GM19035 (cell line): ENCODE results near the gene STAT1.
"Not testable (repeated sequence)": the region's sequence is repeated elsewhere in the genome, so short reads cannot be mapped to it uniquely, and the experiment has no call there.

ENCODE experiments used
- ATAC-seq: cut with Tn5 transposase; IDR thresholded peaks from one replicate; pipeline ENCODE4 v1.9.1; 2021; ENCODE audit not compliant: unreplicated experiment

STAT1 gene

DNA sequence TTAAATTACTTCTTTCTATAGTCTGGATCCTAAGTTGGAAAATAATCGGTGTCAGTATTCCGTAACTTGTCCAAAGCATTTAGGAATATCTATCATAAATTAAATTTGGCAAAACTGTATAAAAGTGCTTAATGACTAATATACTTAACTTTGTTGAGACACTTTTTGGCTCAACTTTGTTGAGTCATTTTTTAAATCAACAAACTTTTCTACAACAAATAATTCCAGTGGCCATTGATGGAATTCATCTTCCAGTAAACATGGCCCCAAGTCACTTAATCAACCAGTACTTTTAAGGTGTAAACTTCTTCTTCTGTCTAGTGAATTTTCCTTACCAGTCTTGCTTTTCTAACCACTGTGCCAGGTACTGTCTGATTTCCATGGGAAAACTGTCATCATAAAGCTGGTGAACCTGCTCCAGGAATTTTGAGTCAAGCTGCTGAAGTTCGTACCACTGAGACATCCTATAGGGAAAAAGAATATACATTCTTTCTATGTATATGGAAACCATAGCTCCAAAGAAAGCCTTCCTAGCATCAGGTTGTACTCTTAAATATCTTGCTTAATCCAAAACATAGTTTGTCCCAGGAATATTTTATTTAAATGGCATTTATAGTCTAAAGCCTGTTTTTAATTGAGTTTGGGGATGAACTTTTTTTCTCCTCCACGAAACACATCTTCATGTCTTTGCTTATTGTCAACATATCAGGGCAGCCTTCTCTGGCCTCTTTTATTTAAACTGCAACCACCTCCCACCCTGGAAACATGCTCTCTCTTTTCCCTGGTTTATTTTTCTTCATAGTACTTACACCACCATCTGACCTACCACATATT lies 4.2 kb downstream of the STAT1 start:
- ATAC-seq: no peak

DNA sequence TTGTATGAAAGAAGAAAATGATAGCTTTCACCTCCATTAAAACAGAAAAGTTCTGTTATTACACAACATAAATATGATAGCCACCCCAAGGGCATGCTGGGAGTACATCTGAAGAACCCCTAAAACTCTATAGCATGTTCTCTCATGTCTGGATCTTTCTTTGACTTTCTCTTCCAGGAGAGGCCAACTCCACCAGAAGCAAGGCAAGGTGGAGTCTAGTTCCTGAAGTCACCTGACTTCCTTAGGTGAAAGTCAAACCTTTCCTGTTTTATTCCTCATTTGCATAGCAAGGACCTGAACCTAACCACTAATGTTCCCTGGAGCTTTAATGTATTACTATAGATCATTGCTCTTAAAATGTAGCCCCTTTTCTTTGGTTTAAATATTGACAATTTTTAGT lies 5.7 kb downstream of the STAT1 start:
- no peak for ATAC-seq

DNA sequence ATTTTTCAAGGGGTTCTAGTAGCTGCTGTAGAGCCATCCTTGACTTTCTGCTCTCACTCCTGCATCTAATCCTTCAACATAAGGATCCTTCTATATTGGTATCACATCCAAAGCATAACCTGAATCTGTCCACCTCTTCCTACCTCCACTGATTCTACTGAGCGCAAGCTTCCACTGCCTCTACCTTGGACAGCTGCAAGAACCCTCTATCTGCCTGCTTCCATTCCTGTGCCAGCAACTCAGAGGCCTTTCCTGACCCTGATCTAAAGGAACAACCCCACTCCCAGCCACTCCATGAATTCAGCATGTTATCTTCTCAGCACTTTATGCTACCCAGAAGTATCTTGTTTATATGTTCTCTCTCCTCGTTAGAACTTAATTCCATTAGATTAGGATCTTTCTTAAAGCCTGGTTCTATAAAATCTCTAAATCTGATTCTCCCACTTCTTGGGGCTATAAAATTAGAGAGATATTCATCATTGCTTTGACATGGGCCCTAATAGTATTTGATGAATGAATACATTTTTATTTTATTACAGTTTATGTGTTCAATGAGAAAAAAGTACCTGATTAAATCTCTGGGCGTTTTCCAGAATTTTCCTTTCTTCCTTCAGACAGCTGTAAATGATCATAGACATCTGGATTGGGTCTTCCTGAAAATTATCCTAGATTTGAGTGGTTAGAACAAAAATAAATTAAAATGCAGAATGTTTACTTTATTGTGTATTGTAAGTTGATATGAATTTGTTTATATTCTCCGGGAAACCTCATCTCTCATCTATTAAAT lies 6.8 kb downstream of the STAT1 start:
- no peak for ATAC-seq

DNA sequence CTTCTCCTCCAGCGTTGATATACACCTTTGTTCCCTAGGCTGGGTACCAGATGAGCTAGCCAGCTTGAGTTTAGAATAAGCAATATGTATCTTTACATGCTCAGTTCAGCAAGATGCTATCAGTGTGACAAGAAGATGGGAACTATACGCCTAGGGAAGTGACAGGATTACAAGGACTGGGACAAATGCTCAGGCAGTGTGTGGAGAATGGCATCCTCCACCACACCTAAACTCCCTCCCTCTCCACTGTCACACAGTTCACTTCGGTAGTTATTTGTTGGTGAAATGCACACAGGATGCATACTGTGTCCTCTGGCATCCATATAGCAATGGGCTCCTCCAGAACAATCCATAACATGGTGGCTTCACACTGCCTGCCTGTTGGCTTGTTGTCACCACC lies 7.7 kb downstream of the STAT1 start:
- ATAC-seq: no peak

DNA sequence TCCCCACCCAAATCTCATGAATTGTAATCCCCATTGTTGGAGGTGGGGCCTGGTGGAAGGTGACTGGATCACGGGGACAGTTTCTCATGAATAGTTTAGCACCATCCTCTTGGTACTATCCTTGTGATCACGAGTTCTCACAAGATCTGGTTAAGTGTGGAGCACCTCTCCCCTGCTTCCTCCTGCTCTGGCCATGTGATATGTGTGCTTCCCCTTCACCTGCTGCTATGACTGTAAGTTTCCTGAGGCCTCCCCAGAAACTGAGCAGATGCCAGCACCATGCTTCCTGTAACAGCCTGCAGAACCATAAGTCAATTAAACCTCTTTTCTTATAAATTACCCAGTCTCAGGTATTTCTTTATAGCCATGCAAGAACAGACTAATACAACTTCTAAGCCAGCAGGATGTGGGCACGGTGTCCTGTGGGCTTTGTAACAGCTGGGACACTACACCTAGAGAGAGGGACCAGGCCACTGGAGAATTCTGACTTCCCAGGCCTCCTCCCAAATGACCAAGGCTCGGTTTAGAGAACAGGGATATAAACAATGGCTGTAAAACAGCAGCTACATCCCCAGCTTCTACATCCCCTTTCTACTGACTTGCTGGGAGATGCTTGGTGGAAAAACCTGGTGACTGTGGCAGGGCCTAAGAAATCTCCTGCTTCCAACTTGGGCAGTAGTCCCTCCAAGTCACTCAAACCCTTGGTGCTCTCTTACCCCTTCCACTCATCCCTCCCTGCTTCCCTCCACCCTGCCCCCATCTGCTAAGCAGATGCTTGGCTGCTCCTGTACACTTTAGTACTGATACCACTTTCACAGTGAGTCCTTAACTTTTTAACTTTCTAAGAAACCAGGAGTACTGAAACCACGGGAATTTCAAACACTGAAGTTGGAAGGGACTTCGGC lies 10.3 kb downstream of the STAT1 start:
- no peak for ATAC-seq

DNA sequence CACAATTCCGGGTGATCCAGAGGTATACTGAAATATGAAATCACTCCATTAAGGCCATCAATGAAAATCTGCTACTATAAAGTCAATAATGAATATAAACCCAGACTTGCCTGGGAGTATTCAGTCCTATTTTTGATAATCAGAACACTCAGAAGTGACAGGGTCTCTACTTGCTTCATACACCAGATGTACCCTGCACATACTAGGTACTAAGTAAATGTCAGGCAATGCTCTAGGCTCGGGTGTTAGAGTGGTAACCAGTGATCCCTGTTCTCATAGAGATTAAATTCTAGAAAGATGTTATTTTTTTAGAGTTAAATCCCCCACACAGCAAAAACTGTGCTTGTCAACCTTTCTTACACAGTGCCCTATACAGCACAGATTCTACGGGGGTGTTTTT lies 12.3 kb downstream of the STAT1 start:
- no peak for ATAC-seq

DNA sequence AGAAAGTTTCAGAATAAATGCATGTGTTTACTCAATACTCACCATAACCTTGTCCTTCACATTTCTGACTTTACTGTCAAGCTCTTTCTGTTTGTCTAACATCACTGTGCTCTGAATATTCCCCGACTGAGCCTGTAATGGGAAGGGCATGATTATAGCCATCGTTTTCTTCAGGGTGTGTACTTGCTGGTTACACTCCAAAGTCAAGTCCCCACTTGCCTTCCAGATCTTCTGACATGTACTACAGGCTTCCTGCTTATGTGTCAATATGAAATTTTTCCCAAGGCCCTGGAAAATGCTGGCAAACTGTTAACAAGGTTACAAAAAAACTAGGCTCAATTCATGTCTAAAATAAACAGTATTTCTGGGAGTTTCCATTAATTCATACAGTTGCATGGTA lies 12.9 kb downstream of the STAT1 start:
- no peak for ATAC-seq

DNA sequence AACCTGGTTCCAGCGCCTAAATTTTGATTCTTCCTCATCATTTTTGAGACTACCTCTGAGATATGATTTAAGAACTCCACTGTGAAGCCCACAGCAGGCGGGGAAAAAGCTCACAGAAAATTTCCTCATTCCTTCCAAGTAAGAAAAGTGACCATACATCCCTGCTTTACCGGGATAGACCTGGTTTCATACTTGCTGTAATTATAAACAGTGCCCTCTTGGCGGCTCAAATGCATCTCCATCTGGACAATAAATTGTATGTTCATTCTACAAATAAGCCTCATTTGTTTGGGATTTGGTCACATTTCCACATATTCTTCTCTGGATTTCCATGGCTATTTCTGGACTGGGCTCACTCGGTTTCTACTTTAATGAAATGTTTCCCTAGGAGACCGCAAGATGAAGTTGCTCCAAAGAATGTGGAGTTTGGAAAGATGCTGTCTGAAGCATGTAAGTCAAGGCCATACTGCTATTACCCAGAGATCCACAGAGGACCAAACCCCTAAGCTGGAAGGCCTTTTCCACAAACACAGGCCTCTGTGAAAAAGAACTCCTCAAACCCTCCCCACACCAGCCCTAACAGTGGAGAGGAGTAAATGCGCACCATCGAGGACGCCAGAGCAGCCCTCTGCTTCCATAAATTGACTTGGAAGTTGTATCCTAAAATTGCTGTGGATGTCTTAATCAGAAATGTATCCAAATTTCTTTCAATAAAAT lies 13.9 kb downstream of the STAT1 start:
- ATAC-seq: no peak

DNA sequence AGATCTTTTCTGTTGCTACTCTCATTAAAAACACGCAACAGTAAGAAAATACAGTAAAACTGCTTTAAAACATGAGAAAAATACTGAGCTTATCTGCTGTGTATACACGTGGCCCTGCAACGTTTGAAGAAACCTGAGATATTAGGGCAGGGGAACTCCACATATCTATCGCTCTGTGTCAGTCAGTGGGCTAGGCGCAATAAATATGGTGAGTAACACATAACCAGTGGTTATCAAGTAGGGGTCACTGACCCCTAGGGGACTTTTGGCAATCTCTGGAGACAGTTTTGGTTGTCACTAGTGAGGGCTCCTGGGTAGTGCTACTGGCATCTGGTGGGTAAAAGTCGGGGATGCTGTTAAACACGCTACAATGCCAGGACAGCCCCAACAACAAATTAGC lies 14.9 kb downstream of the STAT1 start:
- ATAC-seq: no peak

DNA sequence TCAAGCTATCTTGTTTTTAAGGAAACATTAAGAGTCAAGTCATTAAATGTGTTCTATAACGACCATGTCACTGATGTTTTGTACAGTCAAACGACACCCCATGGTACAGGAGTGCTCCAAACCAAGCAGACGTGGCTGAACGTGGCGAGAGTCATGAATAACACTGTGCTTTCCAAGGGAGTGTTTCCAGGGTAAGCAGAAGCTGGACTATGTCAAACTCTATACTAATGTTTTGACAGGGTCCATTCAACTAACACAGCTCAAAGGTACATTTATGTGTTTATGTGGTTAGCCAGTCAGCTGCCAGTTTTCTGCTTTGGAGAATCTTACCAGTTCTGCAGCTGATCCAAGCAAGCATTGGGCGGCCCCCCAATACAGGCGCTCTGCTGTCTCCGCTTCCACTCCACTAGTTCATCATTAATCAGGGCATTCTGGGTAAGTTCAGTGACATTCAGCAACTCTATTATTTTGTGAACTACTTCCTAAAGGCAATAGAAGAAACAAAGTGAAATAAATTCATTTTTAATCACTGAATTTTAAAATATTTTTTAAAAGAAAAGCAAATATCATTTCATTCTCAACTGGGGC lies 16.4 kb downstream of the STAT1 start:
- ATAC-seq: no peak

DNA sequence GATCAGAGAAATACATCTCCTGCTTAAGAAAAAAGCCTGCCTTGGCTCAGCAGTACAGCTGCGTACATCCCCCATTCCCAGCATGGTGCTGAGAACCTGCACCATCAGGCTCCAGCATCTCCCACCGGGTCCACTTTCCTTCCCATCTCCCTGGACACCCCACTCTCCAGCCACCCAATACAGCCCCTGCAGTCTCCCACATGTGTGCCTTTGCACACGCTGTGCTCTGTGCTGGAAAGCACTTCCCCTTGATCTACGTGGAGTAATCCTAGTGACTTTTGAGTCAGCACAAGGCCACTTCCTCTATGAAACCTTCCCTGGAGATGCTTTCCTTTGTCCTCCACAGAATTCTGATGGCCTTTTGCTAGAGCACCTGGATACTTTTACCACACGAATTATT lies 17.0 kb downstream of the STAT1 start:
- ATAC-seq: no peak

DNA sequence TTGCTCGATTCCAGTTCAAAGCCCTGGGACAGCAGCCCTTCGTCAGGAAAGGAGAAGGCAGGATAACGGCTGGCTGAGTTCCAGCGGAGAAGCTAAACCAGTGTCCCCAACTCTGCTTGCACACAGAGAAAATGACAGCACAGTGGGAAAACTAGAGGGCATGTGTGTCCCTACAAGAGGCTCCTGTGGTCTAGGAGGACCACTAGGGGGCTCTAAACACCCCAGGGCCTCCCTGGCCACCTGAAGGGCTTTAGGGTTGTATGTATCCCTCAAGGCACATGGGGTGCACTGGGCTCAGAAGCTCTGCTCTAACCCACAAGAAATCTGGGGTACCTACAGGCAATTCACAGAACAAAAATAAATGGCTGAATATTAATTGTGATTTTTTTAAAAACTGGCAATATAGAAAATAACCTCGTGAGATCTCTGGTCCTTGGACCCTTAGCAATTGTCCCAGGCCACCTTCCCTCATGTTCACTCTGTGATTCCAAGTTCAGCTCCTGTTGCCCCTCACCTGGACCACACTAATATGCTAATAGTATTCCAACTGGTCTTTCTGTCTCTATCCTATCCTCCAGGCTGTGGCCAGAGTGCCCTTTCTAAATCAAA lies 17.5 kb downstream of the STAT1 start:
- ATAC-seq: no peak

DNA sequence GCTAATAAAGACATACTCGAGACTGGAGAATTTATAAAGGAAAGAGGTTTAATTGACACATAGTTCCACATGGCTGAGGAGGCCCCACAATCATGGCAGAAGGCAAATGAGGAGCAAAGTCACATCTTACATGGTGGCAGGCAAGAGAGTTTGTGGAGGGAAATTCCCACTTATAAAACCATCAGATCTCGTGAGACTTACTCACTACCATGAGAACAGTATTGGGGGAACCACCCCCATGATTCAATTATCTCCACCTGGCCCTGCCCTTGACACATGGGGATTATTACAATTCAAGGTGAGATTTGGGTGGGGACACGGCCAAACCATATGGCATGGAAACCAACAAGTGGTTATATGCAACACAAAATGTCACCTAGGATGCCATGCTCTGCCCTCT lies 18.7 kb downstream of the STAT1 start:
- not testable (repeated sequence) for ATAC-seq

DNA sequence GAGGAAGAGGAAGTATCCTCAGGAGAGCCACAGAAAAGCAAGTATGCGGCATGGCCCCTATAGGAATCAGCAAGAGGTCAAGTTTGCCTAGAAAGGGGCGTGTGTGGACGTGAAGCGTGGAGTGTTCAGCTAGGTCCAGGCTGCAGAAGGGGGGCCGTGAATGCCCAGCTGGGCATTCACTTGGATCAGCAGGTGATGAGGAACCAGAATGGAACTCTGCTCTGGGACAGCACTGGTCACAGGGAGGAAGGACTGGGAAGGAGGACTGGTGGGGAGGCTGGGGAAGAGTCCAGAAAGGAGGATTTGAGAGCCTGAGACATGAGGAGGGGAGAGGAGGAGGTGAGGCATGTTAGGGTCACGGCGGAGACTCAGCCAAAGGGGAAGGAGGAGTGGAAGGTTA lies 19.8 kb downstream of the STAT1 start:
- no peak for ATAC-seq

DNA sequence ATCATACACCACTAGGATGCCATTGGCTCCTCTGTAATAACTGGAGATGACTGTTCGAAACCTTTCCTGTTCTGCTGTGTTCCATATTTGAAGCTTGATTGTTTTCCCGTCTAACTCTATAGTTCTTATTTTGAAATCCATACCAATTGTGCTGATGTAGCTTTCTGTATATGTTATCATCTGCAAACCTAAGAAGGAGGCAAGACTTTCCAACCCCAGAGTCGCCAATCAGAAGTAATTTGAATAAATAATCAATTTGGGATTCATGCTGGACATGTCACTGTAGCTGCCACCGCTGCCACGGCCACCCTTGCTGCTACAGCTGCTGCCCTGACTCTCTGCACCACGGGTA lies 20.7 kb downstream of the STAT1 start:
- no peak for ATAC-seq

DNA sequence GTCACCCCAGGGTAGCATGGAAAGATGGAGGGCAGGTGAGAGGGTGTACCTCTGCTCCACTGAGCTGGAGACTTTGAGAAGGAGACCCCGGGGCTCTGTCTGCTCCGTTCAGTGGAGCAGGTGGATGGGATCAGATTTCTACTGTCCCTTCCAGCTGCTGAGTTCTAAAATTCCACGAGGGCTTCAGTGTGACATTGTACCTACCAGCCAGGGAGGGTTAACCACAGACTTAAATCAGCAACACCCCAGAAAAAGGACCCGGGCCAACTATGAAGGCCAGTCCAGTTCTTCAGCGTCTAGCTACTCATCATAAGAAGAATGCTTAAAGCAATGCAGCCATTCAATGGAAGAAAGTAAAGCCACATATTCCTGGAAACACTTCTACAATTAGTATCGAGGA lies 23.8 kb downstream of the STAT1 start:
- ATAC-seq: no peak

DNA sequence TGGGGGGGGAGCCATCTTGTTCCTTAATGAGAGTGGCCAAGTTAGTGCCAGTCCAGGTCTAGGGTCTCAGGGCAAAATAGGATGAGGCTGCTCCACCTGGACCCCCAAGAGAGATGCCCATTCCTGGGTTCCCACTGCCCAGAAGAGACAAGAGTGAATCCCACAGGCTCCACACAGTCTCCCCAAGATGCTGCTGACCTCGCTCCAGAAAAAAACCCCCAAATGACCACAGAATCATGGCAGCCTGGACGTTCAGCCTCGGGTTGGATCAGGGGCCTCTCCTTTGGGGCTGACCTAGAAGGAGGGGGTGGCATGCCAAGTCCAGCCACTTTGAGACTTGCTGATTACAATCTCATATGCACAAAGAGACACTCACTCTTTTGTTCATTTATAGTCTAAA lies 25.1 kb downstream of the STAT1 start:
- no peak for ATAC-seq

DNA sequence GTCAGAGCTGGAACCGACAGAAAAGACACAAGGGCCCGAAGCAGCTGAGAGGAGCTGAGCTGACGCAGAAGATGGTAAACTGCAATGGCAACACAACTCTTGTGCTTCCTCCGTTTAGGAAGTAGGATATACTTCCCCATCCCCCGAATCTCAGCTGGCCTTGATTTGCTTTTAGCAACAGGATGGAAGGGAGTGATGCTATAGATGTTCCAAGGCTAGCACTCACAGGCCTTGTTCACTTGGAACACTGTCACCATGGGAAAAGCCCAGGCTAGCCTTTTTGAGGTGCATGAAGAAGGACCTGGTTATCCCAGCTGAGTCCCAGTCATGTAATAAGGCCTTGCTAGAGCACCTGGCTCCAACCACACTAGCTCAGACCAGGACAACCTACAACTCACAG lies 26.0 kb downstream of the STAT1 start:
- ATAC-seq: no peak

DNA sequence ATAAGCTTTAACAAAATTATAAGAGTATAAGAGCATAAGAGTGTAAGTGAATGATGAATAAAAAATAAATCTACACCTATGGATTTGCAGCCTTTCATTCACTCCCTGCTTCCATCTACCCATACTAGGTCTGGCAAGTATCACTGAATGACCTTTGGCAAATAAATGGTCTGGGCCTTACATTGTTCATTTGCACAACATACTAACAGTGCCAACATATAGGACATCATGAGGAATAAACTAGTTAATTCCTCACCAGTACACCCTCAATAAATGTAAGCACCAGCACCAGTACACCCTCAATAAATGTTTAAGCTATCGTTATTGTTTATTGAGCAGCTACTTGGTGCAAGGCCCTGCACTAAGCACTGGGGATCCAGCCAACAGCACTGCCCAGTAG lies 26.9 kb downstream of the STAT1 start:
- no peak for ATAC-seq
